Panc1 (cell line): ENCODE measurements around the gene RBX1.

Experiments
- CTCF ChIP-seq: fragments of 450-650 bp; IDR thresholded peaks from 2 replicates; pipeline ENCODE4 v1.5.1; 2017; ENCODE audit warnings: mild to moderate bottlenecking
- POLR2AphosphoS5 ChIP-seq: IDR thresholded peaks from 2 replicates; pipeline ENCODE4 v1.6.1; 2012; ENCODE audit warnings: mild to moderate bottlenecking, low read depth, low read length, moderate library complexity
- SIN3A ChIP-seq: IDR thresholded peaks from 2 replicates; pipeline ENCODE4 v1.6.1; 2012; ENCODE audit warnings: low read depth, mild to moderate bottlenecking, low read length, moderate library complexity, borderline replicate concordance; ENCODE audit not compliant: insufficient read depth
- TCF7L2 ChIP-seq: IDR thresholded peaks from 2 replicates; pipeline ENCODE4 v1.6.1; 2011; ENCODE audit warnings: mild to moderate bottlenecking, low read depth, low read length, inconsistent platforms
- TF ChIP-seq, protein P1 (sequence below), 2 experiments: IDR thresholded peaks; 2 replicates each; pipeline ENCODE4 v1.6.1; 2011 to 2012; ENCODE audit warnings: low read depth in 2 of 2, control low read depth in 1 of 2, low read length in 1 of 2, mild to moderate bottlenecking in 1 of 2, moderate library complexity in 1 of 2; ENCODE audit not compliant: insufficient read depth in 1 of 2

DNA sequence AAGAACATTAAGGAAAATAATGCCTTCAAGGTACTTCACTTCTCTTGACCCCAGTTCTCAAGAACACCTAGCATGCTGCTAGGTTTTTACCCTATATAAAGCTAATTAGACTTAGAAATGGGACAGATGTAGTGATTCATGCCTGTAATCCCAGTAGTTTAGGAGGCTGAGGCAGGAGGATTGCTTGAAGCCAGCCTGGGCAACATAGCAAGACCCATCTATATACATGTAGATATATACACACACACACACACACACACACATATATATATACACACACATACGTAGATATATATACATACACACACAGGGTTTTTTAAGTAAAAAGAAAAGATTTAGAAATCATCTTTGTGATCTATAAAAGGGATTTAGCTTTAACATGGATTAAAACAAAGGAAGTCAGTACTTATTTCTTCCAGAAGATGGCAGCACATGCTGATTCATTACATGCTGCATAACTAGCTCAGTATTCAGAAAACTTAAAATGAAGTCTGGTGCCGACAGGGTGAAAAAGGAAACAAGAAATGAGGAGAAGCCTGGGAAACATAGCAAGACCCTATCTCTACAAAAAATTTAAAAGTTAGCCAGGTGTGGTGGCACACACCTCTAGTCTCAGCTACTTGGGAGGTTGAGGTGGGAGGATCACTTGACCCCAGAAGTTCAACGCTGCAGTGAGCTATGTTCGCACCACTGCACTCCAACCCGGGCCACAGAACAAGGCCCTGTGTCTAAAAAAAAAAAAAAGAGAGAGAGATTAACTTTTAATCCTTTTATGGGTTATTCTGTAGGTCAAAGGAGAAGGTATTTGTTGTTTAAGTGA lies 28.5 kb upstream of the RBX1 start:
- no peak for TF ChIP-seq TCF7L2
- TF ChIP-seq, protein P1, sequence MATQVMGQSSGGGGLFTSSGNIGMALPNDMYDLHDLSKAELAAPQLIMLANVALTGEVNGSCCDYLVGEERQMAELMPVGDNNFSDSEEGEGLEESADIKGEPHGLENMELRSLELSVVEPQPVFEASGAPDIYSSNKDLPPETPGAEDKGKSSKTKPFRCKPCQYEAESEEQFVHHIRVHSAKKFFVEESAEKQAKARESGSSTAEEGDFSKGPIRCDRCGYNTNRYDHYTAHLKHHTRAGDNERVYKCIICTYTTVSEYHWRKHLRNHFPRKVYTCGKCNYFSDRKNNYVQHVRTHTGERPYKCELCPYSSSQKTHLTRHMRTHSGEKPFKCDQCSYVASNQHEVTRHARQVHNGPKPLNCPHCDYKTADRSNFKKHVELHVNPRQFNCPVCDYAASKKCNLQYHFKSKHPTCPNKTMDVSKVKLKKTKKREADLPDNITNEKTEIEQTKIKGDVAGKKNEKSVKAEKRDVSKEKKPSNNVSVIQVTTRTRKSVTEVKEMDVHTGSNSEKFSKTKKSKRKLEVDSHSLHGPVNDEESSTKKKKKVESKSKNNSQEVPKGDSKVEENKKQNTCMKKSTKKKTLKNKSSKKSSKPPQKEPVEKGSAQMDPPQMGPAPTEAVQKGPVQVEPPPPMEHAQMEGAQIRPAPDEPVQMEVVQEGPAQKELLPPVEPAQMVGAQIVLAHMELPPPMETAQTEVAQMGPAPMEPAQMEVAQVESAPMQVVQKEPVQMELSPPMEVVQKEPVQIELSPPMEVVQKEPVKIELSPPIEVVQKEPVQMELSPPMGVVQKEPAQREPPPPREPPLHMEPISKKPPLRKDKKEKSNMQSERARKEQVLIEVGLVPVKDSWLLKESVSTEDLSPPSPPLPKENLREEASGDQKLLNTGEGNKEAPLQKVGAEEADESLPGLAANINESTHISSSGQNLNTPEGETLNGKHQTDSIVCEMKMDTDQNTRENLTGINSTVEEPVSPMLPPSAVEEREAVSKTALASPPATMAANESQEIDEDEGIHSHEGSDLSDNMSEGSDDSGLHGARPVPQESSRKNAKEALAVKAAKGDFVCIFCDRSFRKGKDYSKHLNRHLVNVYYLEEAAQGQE (IDR thresholded peaks at IDR 0.05; ENCODE audit: insufficient read depth in 1 of 2, low read depth in 2 of 2, low read length in 1 of 2): no peak
- TF ChIP-seq CTCF: peak; percentile 63
- TF ChIP-seq POLR2AphosphoS5: no peak
- TF ChIP-seq SIN3A: no peak
